H1 (cell line): ENCODE measurements around the gene ZNF530. TPM values are rescaled to one million over a fixed set of nuclear protein-coding genes. Genes with fewer than 3 reads are reported as not detected.

Source experiments
- BCL11A ChIP-seq, 2 experiments: IDR thresholded peaks; one replicate each; pipeline ENCODE4 v1.6.1; 2011; ENCODE audit warnings: low read depth in 2 of 2, low read length in 2 of 2, mild to moderate bottlenecking in 2 of 2
- CBX5 ChIP-seq: fragments of 300-800, 300-1000 bp; sonication (generic); IDR thresholded peaks from 2 replicates; pipeline ENCODE4 v1.7.1; 2016; ENCODE audit warnings: antibody characterized with exemption, low read length, low read depth
- CBX8 ChIP-seq: fragments of 300-800, 300-1000 bp; sonication (generic); IDR thresholded peaks from 2 replicates; pipeline ENCODE4 v1.7.1; 2016; ENCODE audit warnings: low read depth, low read length, borderline replicate concordance
- CHD1 ChIP-seq: IDR thresholded peaks from 2 replicates; pipeline ENCODE4 v1.6.1; 2012; ENCODE audit warnings: low read depth, low read length, improper control_type of control experiment
- CREB1 ChIP-seq: IDR thresholded peaks from 2 replicates; pipeline ENCODE4 v1.6.1; 2012; ENCODE audit warnings: inconsistent platforms
- CTBP2 ChIP-seq: IDR thresholded peaks from 2 replicates; pipeline ENCODE4 v1.7.0; 2011; ENCODE audit warnings: borderline replicate concordance, mild to moderate bottlenecking, moderate library complexity, mixed read lengths, low read length; ENCODE audit not compliant: insufficient read depth, insufficient read length
- FOSL1 ChIP-seq: IDR thresholded peaks from 2 replicates; pipeline ENCODE4 v1.6.1; 2011; ENCODE audit warnings: mild to moderate bottlenecking, low read depth, low read length, moderate library complexity; ENCODE audit not compliant: insufficient read depth
- GABPA ChIP-seq: IDR thresholded peaks from 2 replicates; pipeline ENCODE4 v1.6.1; 2011; ENCODE audit warnings: mild to moderate bottlenecking, low read length, moderate library complexity, borderline replicate concordance; ENCODE audit not compliant: insufficient read depth
- JUN ChIP-seq: IDR thresholded peaks from 2 replicates; pipeline ENCODE4 v1.6.1; 2011; ENCODE audit warnings: low read depth, mild to moderate bottlenecking, improper control_type of control experiment, low read length
- JUND ChIP-seq: IDR thresholded peaks from 2 replicates; pipeline ENCODE4 v1.6.1; 2011; ENCODE audit warnings: mild to moderate bottlenecking, improper control_type of control experiment, low read length
- KDM4A ChIP-seq: IDR thresholded peaks from one replicate; pipeline ENCODE4 v1.7.1; 2012; ENCODE audit warnings: low read depth, mild to moderate bottlenecking, moderate library complexity, low read length, inconsistent platforms; ENCODE audit not compliant: severe bottlenecking
- NANOG ChIP-seq: IDR thresholded peaks from 2 replicates; pipeline ENCODE4 v1.6.1; 2011; ENCODE audit warnings: low read length, low read depth, mild to moderate bottlenecking, inconsistent platforms; ENCODE audit not compliant: insufficient read depth, poor library complexity, severe bottlenecking
- POLR2A ChIP-seq, 2 experiments: IDR thresholded peaks; 1 replicate in 1 of 2; 2 replicates in 1 of 2; pipeline ENCODE4 v1.6.1; 2011; ENCODE audit warnings: low read depth in 2 of 2, low read length in 2 of 2, mild to moderate bottlenecking in 2 of 2; ENCODE audit errors: control extremely low read depth in 1 of 2
- POLR2AphosphoS5 ChIP-seq: IDR thresholded peaks from 2 replicates; pipeline ENCODE4 v1.6.1; 2011; ENCODE audit warnings: low read depth, low read length
- RBBP5 ChIP-seq: IDR thresholded peaks from 2 replicates; pipeline ENCODE4 v1.7.1; 2012; ENCODE audit warnings: low read depth, mild to moderate bottlenecking, inconsistent platforms, low read length, moderate library complexity, borderline replicate concordance
- SAP30 ChIP-seq: fragments of 300-600 bp; sonication (generic); IDR thresholded peaks from 2 replicates; pipeline ENCODE4 v1.7.1; 2012; ENCODE audit warnings: low read length, moderate library complexity, mild to moderate bottlenecking, inconsistent platforms; ENCODE audit not compliant: insufficient read depth, insufficient replicate concordance
- SIRT6 ChIP-seq: IDR thresholded peaks from one replicate; pipeline ENCODE4 v1.7.1; 2012; ENCODE audit warnings: low read length, inconsistent platforms
- SIX5 ChIP-seq: IDR thresholded peaks from 2 replicates; pipeline ENCODE4 v1.6.1; 2011; ENCODE audit warnings: mild to moderate bottlenecking, low read depth, low read length
- SP1 ChIP-seq: IDR thresholded peaks from 2 replicates; pipeline ENCODE4 v1.6.1; 2011; ENCODE audit warnings: low read depth, low read length
- SRF ChIP-seq: IDR thresholded peaks from 2 replicates; pipeline ENCODE4 v1.6.1; 2011; ENCODE audit warnings: mild to moderate bottlenecking, low read depth, low read length, moderate library complexity
- TBP ChIP-seq: IDR thresholded peaks from 2 replicates; pipeline ENCODE4 v1.6.1; 2011; ENCODE audit warnings: low read depth, low read length, improper control_type of control experiment
- YY1 ChIP-seq: IDR thresholded peaks from 2 replicates; pipeline ENCODE4 v1.6.1; 2011; ENCODE audit warnings: low read depth, mild to moderate bottlenecking, low read length
- polyA plus RNA-seq, 7 experiments: library from polyadenylated mRNA; depleted of rRNA in 3 of 7; stranded (reverse) in 5 of 7; unstranded in 2 of 7; fragments of >200 nt in 5 of 7; fragments of 200-250 nt in 2 of 7; gene quantifications; 1 replicate in 5 of 7; 2 replicates in 1 of 7; 4 replicates in 1 of 7; pipeline versions ENCODE4 v1.2.1 to v1.2.3, GENCODE V29; 2011 to 2013; ENCODE audit warnings: missing spikeins in 2 of 7, mixed read lengths in 2 of 7
- total RNA-seq: library from RNA; stranded (reverse); fragmentation: NEBNext Ultra II Directional; extraction: Animal tissue kit (Norgen Biotek cat#: 25700); gene quantifications from 2 replicates; pipeline ENCODE4 v1.2.1, GENCODE V29; 2021
- TF ChIP-seq, protein P1 (sequence below): IDR thresholded peaks from 2 replicates; pipeline ENCODE4 v1.6.1; 2012; ENCODE audit warnings: inconsistent platforms

Gene ZNF530
- total and polyA plus RNA-seq, 2 of the 8 experiments (the other 6 are each of a cell fraction or from before 2014, with no cell fraction given) = 4.2 to 9.3 TPM

DNA sequence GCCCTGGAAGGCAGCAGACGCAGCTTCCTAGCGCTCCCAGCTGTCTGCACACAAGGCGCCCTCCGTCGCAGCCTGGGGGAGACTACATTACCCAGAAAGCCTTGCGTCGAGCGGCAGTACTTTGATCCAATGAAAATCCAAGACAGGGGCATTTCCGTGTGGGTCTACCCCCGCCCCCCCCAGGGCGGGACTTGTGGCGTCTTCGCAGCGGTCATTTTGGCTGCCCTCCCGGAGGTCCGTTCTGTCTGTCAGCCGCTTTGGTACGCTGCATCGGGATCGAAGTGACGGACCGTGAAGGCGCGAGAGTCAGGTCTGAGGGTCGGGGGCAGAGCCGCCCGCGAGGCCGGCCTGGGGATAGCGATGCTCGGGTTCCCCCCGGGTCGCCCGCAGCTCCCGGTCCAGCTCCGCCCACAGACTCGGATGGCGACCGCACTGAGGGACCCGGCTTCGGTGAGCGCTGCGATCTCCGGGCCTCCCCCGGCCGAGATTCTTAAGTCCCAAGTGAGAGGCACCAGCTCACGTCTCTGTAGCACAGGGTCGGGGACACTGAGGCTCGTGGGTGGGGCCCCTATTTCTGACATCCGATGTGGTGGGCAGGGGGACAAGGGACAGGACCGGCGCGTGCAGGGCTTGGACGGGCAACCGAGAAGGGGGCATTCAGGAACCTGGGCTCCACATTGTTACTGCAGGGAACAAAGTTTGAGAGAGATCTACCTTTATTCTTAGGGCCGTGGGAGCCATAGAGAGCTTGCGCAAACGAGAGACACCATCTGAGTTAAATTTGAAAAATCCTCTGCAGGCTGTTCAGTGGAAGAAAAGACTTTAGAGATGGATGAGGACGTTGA is 33.5 kb downstream of the ZNF530 start, which contains the start of gene ZNF211 (continued):
- no peak for TF ChIP-seq FOSL1
- TF ChIP-seq TBP = peak; percentile 45; the same call in 1 of the 2 replicates
- TF ChIP-seq SRF = no peak
- no peak for TF ChIP-seq CTBP2
- TF ChIP-seq CHD1 = no peak
- peak; percentile 82; the same call in 1 of the 2 replicates for TF ChIP-seq GABPA
- TF ChIP-seq POLR2A (IDR thresholded peaks at IDR 0.05; ENCODE audit: control extremely low read depth in 1 of 2, low read depth in 2 of 2, low read length in 2 of 2) = peak in 1 of 2 experiments; percentile 39; a peak in 1 of 3 replicates
- TF ChIP-seq POLR2AphosphoS5 = no peak
- TF ChIP-seq CBX8 = no peak
- peak; percentile 17 for TF ChIP-seq SAP30
- peak; percentile 59 for TF ChIP-seq CREB1
- TF ChIP-seq NANOG = no peak
- no peak for TF ChIP-seq JUN
- TF ChIP-seq SIRT6 = no peak
- peak; percentile 81 for TF ChIP-seq YY1
- TF ChIP-seq, protein P1, sequence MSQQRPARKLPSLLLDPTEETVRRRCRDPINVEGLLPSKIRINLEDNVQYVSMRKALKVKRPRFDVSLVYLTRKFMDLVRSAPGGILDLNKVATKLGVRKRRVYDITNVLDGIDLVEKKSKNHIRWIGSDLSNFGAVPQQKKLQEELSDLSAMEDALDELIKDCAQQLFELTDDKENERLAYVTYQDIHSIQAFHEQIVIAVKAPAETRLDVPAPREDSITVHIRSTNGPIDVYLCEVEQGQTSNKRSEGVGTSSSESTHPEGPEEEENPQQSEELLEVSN = no peak
- TF ChIP-seq SP1 = peak; percentile 95
- peak; percentile 97 for TF ChIP-seq KDM4A
- TF ChIP-seq RBBP5 = peak; percentile 68; the same call in 1 of the 2 replicates
- TF ChIP-seq JUND = no peak
- TF ChIP-seq SIX5 = peak; percentile 81
- TF ChIP-seq BCL11A (IDR thresholded peaks at IDR 0.05; ENCODE audit: low read depth in 2 of 2, low read length in 2 of 2) = no peak
- TF ChIP-seq CBX5 = no peak
